AG04450 (cell line): ENCODE measurements around the gene HS3ST6. TPM values are rescaled to one million over a fixed set of nuclear protein-coding genes. Genes with fewer than 3 reads are reported as not detected.
A peak's percentile ranks its signal among the peaks of the same experiment; 100 is the strongest.
"Not testable (repeated sequence)": the region's sequence is repeated elsewhere in the genome, so short reads cannot be mapped to it uniquely, and the experiment has no call there.

Experiments used
- CTCF ChIA-PET: fragments of 300-600, 350-600 bp; formaldehyde crosslinking; extraction: SDS; loops from one replicate; lab custom pipeline; 2022; ENCODE audit warnings: antibody characterized with exemption, inconsistent platforms; lab: Charles Lee
- POLR2A ChIA-PET: fragments of 350-600 bp; formaldehyde crosslinking; extraction: SDS; loops from one replicate; lab custom pipeline; 2021; ENCODE audit warnings: antibody characterized with exemption, inconsistent platforms; lab: Yijun Ruan, JAX
- DNase-seq: peaks from one replicate; pipeline ENCODE4 v3.0.0-alpha.2; 2011; ENCODE audit warnings: low read depth, low spot score
- H3K27ac ChIP-seq: one replicate; pipeline ENCODE4 v1.5.1; 2012; ENCODE audit warnings: low read depth, low read length, control low read depth
- H3K27me3 ChIP-seq: one replicate; pipeline ENCODE4 v1.6.0; 2012; ENCODE audit warnings: low read length; ENCODE audit not compliant: control insufficient read depth, insufficient read depth
- H3K4me3 ChIP-seq: 2 replicates; pipeline ENCODE4 v1.5.1; 2011; ENCODE audit warnings: mild to moderate bottlenecking, low read depth, low read length, control low read depth
- H3K9me3 ChIP-seq: 2 replicates; pipeline ENCODE4 v1.5.1; 2012; ENCODE audit warnings: low read length; ENCODE audit not compliant: control insufficient read depth, insufficient read depth
- CTCF ChIP-seq: IDR thresholded peaks from 2 replicates; pipeline ENCODE4 v1.5.1; 2011; ENCODE audit warnings: low read depth, low read length, control low read depth, inconsistent platforms
- polyA plus RNA-seq: library from polyadenylated mRNA; depleted of rRNA; stranded (reverse); fragments of >200 nt; gene quantifications from 2 replicates; pipeline ENCODE4 v1.2.3, GENCODE V29; 2011

The HS3ST6 gene
- polyA plus RNA-seq, 1 experiment, result not detected

- no peak for TF ChIP-seq CTCF
- H3K4me3 ChIP-seq, result peak overlapping the region; percentile 90
- peak overlapping the region; percentile 75 for H3K27ac ChIP-seq
- no peak for DNase-seq
- POLR2A ChIA-PET, result interaction anchor here (0.6 to 2.0 kb wide), 38 partner anchors 8 to 772 kb away, joined by 3 to 20 read pairs (median 5); partner anchors contain the start of genes ECI1, FAHD1, GFER and HAGH
- no peaks in the 10 kb centered on the region for H3K27me3 ChIP-seq
- CTCF ChIA-PET, result interaction anchor here (0.7 to 0.9 kb wide), 2 partner anchors 245 to 1622 kb away, joined by 4 to 6 read pairs; no protein-coding TSS in a partner anchor
- no peaks in the 10 kb centered on the region; the same call in 1 of the 2 replicates for H3K9me3 ChIP-seq
Observed at GRCh38 chr16:1963806-1964505, 45.7 kb upstream of the HS3ST6 start.

- POLR2A ChIA-PET, result interaction anchor here (1.0 to 1.7 kb wide), 3 partner anchors 9 to 193 kb away, joined by 3 to 8 read pairs (median 3); partner anchors contain the start of genes TBL3 and TRAF7
- CTCF ChIA-PET, DNase-seq: not testable (repeated sequence)
Observed at GRCh38 chr16:1962161-1963153, 44.2 kb upstream of the HS3ST6 start.

GRCh38 chr16:1961651-1962067, 43.4 kb upstream of the HS3ST6 start:
- no peak for DNase-seq
- Histone ChIP-seq H3K9me3 (peaks cover 3% of the 10 kb centered on the region; the same call in 1 of the 2 replicates), H3K4me3 (no peak overlapping the region), H3K27ac (no peak overlapping the region), H3K27me3 (no peaks in the 10 kb centered on the region)
- POLR2A ChIA-PET, result interaction anchor here (1.0 to 1.7 kb wide), 3 partner anchors 9 to 194 kb away, joined by 3 to 8 read pairs (median 4); partner anchors contain the start of genes MSRB1, TBL3 and TRAF7
- CTCF ChIA-PET, result interaction anchor here (1.7 kb wide), 1 partner anchor 179 kb away, joined by 5 read pairs; no protein-coding TSS in a partner anchor
- no peak for TF ChIP-seq CTCF

More at GRCh38 chr16:1962161-1963153, 44.2 kb upstream of the HS3ST6 start:
- not testable (repeated sequence) for H3K9me3 ChIP-seq, H3K27ac ChIP-seq, H3K27me3 ChIP-seq
- H3K4me3 ChIP-seq, result peak overlapping the region; percentile 90

- ChIA-PET POLR2A (interaction anchor here (0.6 to 1.7 kb wide), 6 partner anchors 10 to 194 kb away, joined by 3 to 9 read pairs (median 6); partner anchors contain the start of genes MSRB1, RAB26, TBL3 and TRAF7), CTCF (interaction anchor here (1.7 kb wide), 1 partner anchor 180 kb away, joined by 5 read pairs; no protein-coding TSS in a partner anchor)
- no peak for TF ChIP-seq CTCF
- Histone ChIP-seq H3K4me3 (peak overlapping the region; percentile 86), H3K27me3 (no peaks in the 10 kb centered on the region), H3K27ac (peak overlapping the region; percentile 40), H3K9me3 (peaks cover 3% of the 10 kb centered on the region; the same call in 1 of the 2 replicates)
- no peak for DNase-seq
Observed at GRCh38 chr16:1960665-1961630, 42.7 kb upstream of the HS3ST6 start.
